ENCODE data around the gene ITGA2. TPM values are rescaled to one million over a fixed set of nuclear protein-coding genes. Genes with fewer than 3 reads are reported as not detected.
"Not testable (repeated sequence)": the region's sequence is repeated elsewhere in the genome, so short reads cannot be mapped to it uniquely, and the experiment has no call there.

Gene ITGA2
- total RNA-seq (2014; rRNA removed; shearing (Covaris generic)): 24.6 and 30.1 TPM in 2 replicates

- peak; percentile 74 for DNase-seq (ENCODE audit: low read depth)
These were observed at the start of gene ITGA2 for GRCh38 chr5:52989025-52989780. Gene ITGA2 (plus strand): TSS chr5:52989352. CDS start chr5:52989469, 117 bp downstream.

GRCh38 chr5:52943285-52943684, 45.9 kb upstream of the ITGA2 start:
- DNase-seq (ENCODE audit: low read depth): no peak

- DNase-seq (ENCODE audit: low read depth): no peak
These were observed 45.3 kb upstream of the ITGA2 start for GRCh38 chr5:52943808-52944207.

GRCh38 chr5:52945040-52945439, 44.1 kb upstream of the ITGA2 start:
- peak; percentile 11 for DNase-seq (ENCODE audit: low read depth)

GRCh38 chr5:52947208-52947607, 41.9 kb upstream of the ITGA2 start:
- peak; percentile 18 for DNase-seq (ENCODE audit: low read depth)

GRCh38 chr5:52947851-52948250, 41.3 kb upstream of the ITGA2 start:
- DNase-seq (ENCODE audit: low read depth): peak; percentile 19

GRCh38 chr5:52948418-52949076, 40.6 kb upstream of the ITGA2 start:
- peak; percentile 87 for DNase-seq (ENCODE audit: low read depth)

GRCh38 chr5:52950686-52951085, 38.5 kb upstream of the ITGA2 start:
- DNase-seq (ENCODE audit: low read depth): no peak

- no peak for DNase-seq (ENCODE audit: low read depth)
These were observed 36.7 kb upstream of the ITGA2 start for GRCh38 chr5:52952483-52952882.

GRCh38 chr5:52956014-52956413, 33.1 kb upstream of the ITGA2 start:
- DNase-seq (ENCODE audit: low read depth): no peak

- no peak for DNase-seq (ENCODE audit: low read depth)
These were observed 32.0 kb upstream of the ITGA2 start for GRCh38 chr5:52956915-52957747.

- peak; percentile 89 for DNase-seq (ENCODE audit: low read depth)
These were observed 27.9 kb upstream of the ITGA2 start for GRCh38 chr5:52961274-52961681.

GRCh38 chr5:52963636-52964035, 25.5 kb upstream of the ITGA2 start:
- DNase-seq (ENCODE audit: low read depth): peak; percentile 61

- peak; percentile 44 for DNase-seq (ENCODE audit: low read depth)
These were observed 25.0 kb upstream of the ITGA2 start for GRCh38 chr5:52964138-52964537.

- not testable (repeated sequence) for DNase-seq (ENCODE audit: low read depth)
These were observed 13.0 kb upstream of the ITGA2 start for GRCh38 chr5:52976157-52976556.

GRCh38 chr5:52977264-52977897, 11.8 kb upstream of the ITGA2 start:
- DNase-seq (ENCODE audit: low read depth): no peak

- DNase-seq (ENCODE audit: low read depth): no peak
These were observed 7.6 kb upstream of the ITGA2 start for GRCh38 chr5:52981507-52981906.

GRCh38 chr5:52983731-52984636, 5.2 kb upstream of the ITGA2 start:
- DNase-seq (ENCODE audit: low read depth): peak; percentile 64

GRCh38 chr5:52985306-52985705, 3.8 kb upstream of the ITGA2 start:
- DNase-seq (ENCODE audit: low read depth): peak; percentile 29

- DNase-seq (ENCODE audit: low read depth): peak; percentile 87
These were observed 1.3 kb upstream of the ITGA2 start for GRCh38 chr5:52987711-52988331.

Measured in M059J (cell line).